Activated CD8-positive, alpha-beta T cell treated with anti-CD3 and anti-CD28 coated beads, Interleukin-2, amount 10 ng/mL, durations not matched to agents 7 days and 5 days (primary cell): ENCODE results near the gene LLGL2. TPM values are rescaled to one million over a fixed set of nuclear protein-coding genes. Genes with fewer than 3 reads are reported as not detected.
"Not testable (repeated sequence)": the region's sequence is repeated elsewhere in the genome, so short reads cannot be mapped to it uniquely, and the experiment has no call there.

ENCODE experiments used
- ATAC-seq: fragments of 150-1000 bp; cut with Tn5 transposase; one replicate; pipeline ENCODE4 v1.10.0; 2021; ENCODE audit warnings: moderate library complexity
- CTCF ChIA-PET: fragments of 350-600 bp; sonication (Branson Sonifier 250); formaldehyde crosslinking; loops from one replicate; lab custom pipeline; 2021; ENCODE audit warnings: antibody characterized with exemption; lab: Charles Lee
- POLR2A ChIA-PET: fragments of 350-600 bp; sonication (Branson Sonifier 250); formaldehyde crosslinking; loops from one replicate; lab custom pipeline; 2021; ENCODE audit warnings: antibody characterized with exemption; lab: Charles Lee
- DNase-seq: peaks from one replicate; pipeline ENCODE4 v3.0.0-alpha.2; 2020
- H3K27ac Mint-ChIP-seq: one replicate; pipeline ENCODE4 v1.8.0; 2021; ENCODE audit warnings: mild to moderate bottlenecking, mixed read lengths
- H3K27me3 Mint-ChIP-seq: one replicate; pipeline ENCODE4 v1.8.0; 2021; ENCODE audit warnings: low read depth, mixed read lengths
- H3K36me3 Mint-ChIP-seq: one replicate; pipeline ENCODE4 v1.8.0; 2021; ENCODE audit warnings: low read depth, mixed read lengths
- H3K4me1 Mint-ChIP-seq: one replicate; pipeline ENCODE4 v1.8.0; 2021; ENCODE audit warnings: low read depth, mixed read lengths
- H3K4me3 Mint-ChIP-seq: one replicate; pipeline ENCODE4 v1.8.0; 2021; ENCODE audit warnings: mild to moderate bottlenecking, mixed read lengths
- H3K9me3 Mint-ChIP-seq: one replicate; pipeline ENCODE4 v1.8.0; 2022; ENCODE audit warnings: mixed read lengths; ENCODE audit not compliant: insufficient read depth
- total RNA-seq, 2 experiments: library from RNA; stranded (reverse); gene quantifications; one replicate each; pipeline ENCODE4 v1.2.3, GENCODE V29; 2021

LLGL2 gene
- total RNA-seq, 2 experiments from 2014 or later = 19.3 to 19.8 TPM

DNA sequence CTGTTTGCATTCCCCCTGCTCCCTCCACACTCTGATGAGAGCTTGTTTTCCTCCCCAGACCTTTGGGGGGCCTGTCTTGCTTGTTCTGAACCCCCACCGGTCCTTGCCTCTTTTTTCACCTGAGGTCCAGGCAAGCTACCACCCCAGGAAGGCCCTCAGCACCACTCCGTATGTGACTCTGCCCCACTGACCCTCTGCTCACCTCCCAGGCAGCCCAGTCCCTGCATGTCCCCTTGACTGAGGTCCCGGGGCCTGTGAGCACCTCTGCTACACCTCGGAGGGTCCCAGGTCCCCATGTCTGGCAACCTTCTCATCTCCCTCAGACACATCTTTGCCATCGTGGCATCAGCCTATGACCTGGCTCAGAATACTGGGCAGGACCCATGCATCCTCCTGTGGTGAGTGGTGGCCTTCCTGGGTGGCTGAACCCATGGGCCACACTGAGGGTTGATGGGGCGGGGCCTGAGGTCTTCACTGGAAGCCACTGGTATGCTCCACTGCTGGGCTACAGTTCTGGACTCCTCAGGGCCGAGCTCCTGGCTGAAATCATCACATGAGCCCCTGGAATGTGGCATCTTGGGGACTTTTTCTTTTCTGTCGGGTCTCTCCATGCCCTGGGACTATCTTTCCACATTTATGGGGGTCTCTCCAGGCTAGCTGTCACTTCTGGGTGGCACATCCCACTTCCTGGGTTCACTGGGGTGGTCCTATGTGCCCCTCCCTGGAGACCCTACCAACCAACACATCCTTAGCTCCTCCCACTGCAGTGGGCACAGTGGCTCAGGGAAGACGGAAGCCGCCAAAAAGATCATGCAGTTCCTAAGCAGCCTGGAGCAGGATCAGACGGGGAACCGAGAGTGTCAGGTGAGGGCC, 65.6 kb downstream of the LLGL2 start:
- ChIA-PET CTCF (interaction anchor here (0.8 to 2.6 kb wide), 5 partner anchors 11 to 341 kb away, joined by 3 to 18 read pairs (median 4); partner anchors contain the start of genes SMIM5 and TSEN54), POLR2A (interaction anchor here (0.6 to 1.4 kb wide), 4 partner anchors 10 to 302 kb away, joined by 3 to 6 read pairs (median 4); partner anchors contain the start of gene SLC25A19)
- Mint-ChIP-seq H3K27ac (peak overlapping the region; percentile 32), H3K9me3 (no peaks in the 10 kb centered on the region), H3K4me1 (peaks cover 24% of the 10 kb centered on the region), H3K4me3 (peak overlapping the region; percentile 3), H3K27me3 (peaks cover 9% of the 10 kb centered on the region), H3K36me3 (no peaks in the 10 kb centered on the region)
- no peak for ATAC-seq
- peak; percentile 34 for DNase-seq

- no peak overlapping the region for H3K4me3 Mint-ChIP-seq
- DNase-seq (no peak), ATAC-seq (no peak)
- peaks cover 4% of the 10 kb centered on the region for H3K27me3 Mint-ChIP-seq
- no peak overlapping the region for H3K27ac Mint-ChIP-seq
- peaks cover 24% of the 10 kb centered on the region for H3K4me1 Mint-ChIP-seq
- ChIA-PET CTCF (interaction anchor here (2.6 kb wide), 1 partner anchor 10 kb away, joined by 18 read pairs; no protein-coding TSS in a partner anchor), POLR2A (interaction anchor here (0.6 kb wide), 1 partner anchor 168 kb away, joined by 6 read pairs; no protein-coding TSS in a partner anchor)
- no peaks in the 10 kb centered on the region for H3K36me3 Mint-ChIP-seq
- no peaks in the 10 kb centered on the region for H3K9me3 Mint-ChIP-seq
Measured at GRCh38 chr17:75591722-75592302, 66.3 kb downstream of the LLGL2 start.

GRCh38 chr17:75592348-75593020, 67.0 kb downstream of the LLGL2 start:
- H3K27ac Mint-ChIP-seq = peak overlapping the region; percentile 18
- POLR2A ChIA-PET = interaction anchor here (0.8 kb wide), 1 partner anchor 11 kb away, joined by 5 read pairs; no protein-coding TSS in a partner anchor
- peaks cover 21% of the 10 kb centered on the region for H3K4me1 Mint-ChIP-seq
- no peak overlapping the region for H3K4me3 Mint-ChIP-seq
- no peaks in the 10 kb centered on the region for H3K9me3 Mint-ChIP-seq
- H3K36me3 Mint-ChIP-seq = no peaks in the 10 kb centered on the region
- no peak for ATAC-seq
- CTCF ChIA-PET = interaction anchor here (0.6 to 2.6 kb wide), 4 partner anchors 9 to 801 kb away, joined by 3 to 18 read pairs (median 3); partner anchors contain the start of gene SMIM5
- no peaks in the 10 kb centered on the region for H3K27me3 Mint-ChIP-seq
- DNase-seq = no peak

DNA sequence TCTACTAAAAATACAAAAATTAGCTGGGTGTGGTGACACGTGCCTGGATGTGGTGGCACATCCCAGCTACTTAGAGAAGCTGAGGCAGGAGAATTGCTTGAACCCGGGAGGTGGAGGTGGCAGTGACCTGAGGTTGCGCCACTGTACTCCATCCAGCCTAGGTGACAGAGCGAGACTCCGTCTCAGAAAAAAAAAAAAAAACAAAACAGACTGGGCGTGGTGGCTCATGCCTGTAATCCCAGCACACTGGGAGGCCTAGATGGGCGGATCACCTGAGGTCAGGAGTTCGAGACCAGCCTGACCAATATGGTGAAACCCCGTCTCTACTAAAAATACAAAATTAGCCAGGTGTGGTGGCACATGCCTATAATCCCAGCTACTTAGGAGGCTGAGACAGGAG, 67.9 kb downstream of the LLGL2 start:
- not testable (repeated sequence) for H3K4me3 Mint-ChIP-seq, H3K27me3 Mint-ChIP-seq, H3K27ac Mint-ChIP-seq, DNase-seq, ATAC-seq, H3K9me3 Mint-ChIP-seq, H3K36me3 Mint-ChIP-seq
- peaks cover 18% of the 10 kb centered on the region for H3K4me1 Mint-ChIP-seq
- ChIA-PET POLR2A (interaction anchor here (0.8 kb wide), 1 partner anchor 12 kb away, joined by 5 read pairs; no protein-coding TSS in a partner anchor), CTCF (interaction anchor here (0.6 to 1.3 kb wide), 3 partner anchors 39 to 802 kb away, joined by 3 read pairs; partner anchors contain the start of gene SMIM5)

GRCh38 chr17:75594499-75595283, 69.2 kb downstream of the LLGL2 start:
- peaks cover 13% of the 10 kb centered on the region for H3K4me1 Mint-ChIP-seq
- no peaks in the 10 kb centered on the region for H3K36me3 Mint-ChIP-seq
- H3K27me3 Mint-ChIP-seq = no peaks in the 10 kb centered on the region
- no peak overlapping the region for H3K27ac Mint-ChIP-seq
- no peak overlapping the region for H3K4me3 Mint-ChIP-seq
- POLR2A ChIA-PET = no interaction called here
- no peaks in the 10 kb centered on the region for H3K9me3 Mint-ChIP-seq
- DNase-seq (no peak), ATAC-seq (no peak)
- CTCF ChIA-PET = no interaction called here

GRCh38 chr17:75595284-75595919, 69.9 kb downstream of the LLGL2 start:
- DNase-seq (no peak), ATAC-seq (no peak)
- no peak overlapping the region for H3K27ac Mint-ChIP-seq
- H3K4me3 Mint-ChIP-seq = no peak overlapping the region
- H3K4me1 Mint-ChIP-seq = peaks cover 11% of the 10 kb centered on the region
- no peaks in the 10 kb centered on the region for H3K27me3 Mint-ChIP-seq
- H3K9me3 Mint-ChIP-seq = no peaks in the 10 kb centered on the region
- POLR2A ChIA-PET = no interaction called here
- CTCF ChIA-PET = no interaction called here
- H3K36me3 Mint-ChIP-seq = no peaks in the 10 kb centered on the region

GRCh38 chr17:75595920-75596313, 70.4 kb downstream of the LLGL2 start:
- Mint-ChIP-seq H3K36me3 (no peaks in the 10 kb centered on the region), H3K9me3 (no peaks in the 10 kb centered on the region), H3K27ac (no peak overlapping the region), H3K4me3 (no peak overlapping the region), H3K4me1 (peaks cover 6% of the 10 kb centered on the region), H3K27me3 (no peaks in the 10 kb centered on the region)
- CTCF ChIA-PET = no interaction called here
- POLR2A ChIA-PET = no interaction called here
- DNase-seq (no peak), ATAC-seq (no peak)

- POLR2A ChIA-PET = no interaction called here
- CTCF ChIA-PET = interaction anchor here (1.1 kb wide), 1 partner anchor 36 kb away, joined by 4 read pairs; the partner anchor contains the start of gene SMIM5
- Mint-ChIP-seq H3K9me3 (no peaks in the 10 kb centered on the region), H3K4me3 (no peak overlapping the region), H3K36me3 (no peaks in the 10 kb centered on the region), H3K27ac (no peak overlapping the region), H3K27me3 (no peaks in the 10 kb centered on the region), H3K4me1 (peaks cover 2% of the 10 kb centered on the region)
- DNase-seq = no peak
- no peak for ATAC-seq
Measured at GRCh38 chr17:75596320-75597087, 71.0 kb downstream of the LLGL2 start.

GRCh38 chr17:75601057-75601987, 75.8 kb downstream of the LLGL2 start:
- peaks cover 5% of the 10 kb centered on the region for H3K4me1 Mint-ChIP-seq
- POLR2A ChIA-PET = interaction anchor here (1.0 kb wide), 1 partner anchor 154 kb away, joined by 3 read pairs; no protein-coding TSS in a partner anchor
- ATAC-seq = peak; percentile 86
- no peaks in the 10 kb centered on the region for H3K36me3 Mint-ChIP-seq
- CTCF ChIA-PET = interaction anchor here (0.6 to 6.3 kb wide), 30 partner anchors 8 to 312 kb away, joined by 3 to 56 read pairs (median 4); partner anchors contain the start of genes RECQL5, SLC25A19, SMIM5 and TSEN54
- peak; percentile 78 for DNase-seq
- H3K27ac Mint-ChIP-seq = no peak overlapping the region
- H3K9me3 Mint-ChIP-seq = no peaks in the 10 kb centered on the region
- no peak overlapping the region for H3K4me3 Mint-ChIP-seq
- H3K27me3 Mint-ChIP-seq = no peaks in the 10 kb centered on the region
